KMS-11 (cell line): ENCODE results near the gene GRM7.

ENCODE experiments used
- H2AFZ ChIP-seq: fragments of 200-600 bp; sonication (generic); 2 replicates; pipeline ENCODE4 v1.6.1; 2016; ENCODE audit warnings: antibody characterized with exemption, mixed run types, low read depth
- H3K27ac ChIP-seq: fragments of 200-600 bp; sonication (generic); 2 replicates; pipeline ENCODE4 v1.6.1; 2016; ENCODE audit warnings: mild to moderate bottlenecking, mixed run types
- H3K27me3 ChIP-seq: fragments of 200-600 bp; sonication (generic); 2 replicates; pipeline ENCODE4 v1.6.1; 2017; ENCODE audit warnings: mild to moderate bottlenecking, low read depth, mixed run types, moderate library complexity; ENCODE audit not compliant: insufficient read depth
- H3K36me3 ChIP-seq: fragments of 200-600 bp; sonication (generic); 2 replicates; pipeline ENCODE4 v1.6.1; 2017; ENCODE audit warnings: mild to moderate bottlenecking, mixed run types; ENCODE audit not compliant: insufficient read depth
- H3K4me1 ChIP-seq: fragments of 200-600 bp; sonication (generic); 2 replicates; pipeline ENCODE4 v1.6.1; 2016; ENCODE audit warnings: mild to moderate bottlenecking, low read depth, mixed run types; ENCODE audit not compliant: poor library complexity, severe bottlenecking
- H3K4me2 ChIP-seq: fragments of 200-600 bp; sonication (generic); 2 replicates; pipeline ENCODE4 v1.7.0; 2016; ENCODE audit warnings: mild to moderate bottlenecking, mixed run types
- H3K4me3 ChIP-seq: fragments of 200-600 bp; sonication (generic); IDR thresholded peaks from 2 replicates; pipeline ENCODE4 v1.6.1; 2017; ENCODE audit warnings: low read depth, low read length, mixed read lengths; ENCODE audit not compliant: insufficient read depth
- H3K79me2 ChIP-seq: fragments of 200-600 bp; sonication (generic); 2 replicates; pipeline ENCODE4 v1.6.1; 2016; ENCODE audit warnings: low read depth, mixed run types; ENCODE audit not compliant: insufficient read depth
- H3K9ac ChIP-seq: fragments of 200-600 bp; sonication (generic); 2 replicates; pipeline ENCODE4 v1.6.1; 2016; ENCODE audit warnings: mild to moderate bottlenecking, mixed run types
- H4K20me1 ChIP-seq: fragments of 200-600 bp; sonication (generic); 2 replicates; pipeline ENCODE4 v1.6.1; 2016; ENCODE audit warnings: mild to moderate bottlenecking, mixed run types; ENCODE audit not compliant: insufficient read depth
- TF ChIP-seq, protein P1 (sequence below): fragments of 200-600 bp; sonication (generic); conservative IDR thresholded peaks from 2 replicates; pipeline ENCODE4 v1.6.1; 2017; ENCODE audit warnings: low read depth, mild to moderate bottlenecking, antibody characterized with exemption, low read length, moderate library complexity, mixed read lengths

The GRM7 gene

DNA sequence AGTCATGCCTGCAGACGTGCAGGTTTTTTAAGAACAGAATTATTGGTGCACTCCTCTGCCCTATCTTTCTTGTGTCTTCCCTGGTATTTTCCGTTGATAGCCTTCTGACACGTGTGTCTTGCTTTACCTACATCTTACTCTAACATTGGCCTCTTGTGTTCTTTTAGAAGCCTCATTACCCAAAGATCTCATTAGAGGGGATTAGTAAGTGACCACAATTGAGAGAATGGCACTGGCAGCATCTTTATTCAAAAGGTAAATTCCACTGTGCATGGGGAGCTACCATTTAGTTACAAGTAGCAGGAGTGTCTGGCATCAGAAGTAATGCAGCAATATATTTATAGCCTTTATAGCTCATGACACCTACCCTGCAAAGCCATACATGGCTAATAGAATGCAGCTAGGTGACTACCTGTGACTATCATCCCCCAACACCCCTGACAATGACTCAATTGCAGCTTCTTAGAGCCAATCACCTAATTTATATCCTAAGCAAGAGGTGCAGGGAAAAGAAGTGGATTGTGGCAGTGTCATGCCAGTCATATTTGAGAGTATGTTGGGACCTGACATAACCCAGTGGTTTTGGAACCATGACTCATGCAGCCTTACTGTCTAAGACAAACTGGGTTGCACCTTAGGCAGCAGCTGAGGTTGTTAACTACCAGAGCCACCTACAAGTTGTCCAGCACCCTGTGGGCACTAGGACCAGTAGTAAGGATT, 164.8 kb downstream of the GRM7 start:
- H3K79me2 ChIP-seq: no peaks in the 10 kb centered on the region
- H3K27me3 ChIP-seq: no peaks in the 10 kb centered on the region
- no peak overlapping the region for H3K27ac ChIP-seq
- no peak overlapping the region for H2AFZ ChIP-seq
- H4K20me1 ChIP-seq: no peaks in the 10 kb centered on the region
- TF ChIP-seq, protein P1, sequence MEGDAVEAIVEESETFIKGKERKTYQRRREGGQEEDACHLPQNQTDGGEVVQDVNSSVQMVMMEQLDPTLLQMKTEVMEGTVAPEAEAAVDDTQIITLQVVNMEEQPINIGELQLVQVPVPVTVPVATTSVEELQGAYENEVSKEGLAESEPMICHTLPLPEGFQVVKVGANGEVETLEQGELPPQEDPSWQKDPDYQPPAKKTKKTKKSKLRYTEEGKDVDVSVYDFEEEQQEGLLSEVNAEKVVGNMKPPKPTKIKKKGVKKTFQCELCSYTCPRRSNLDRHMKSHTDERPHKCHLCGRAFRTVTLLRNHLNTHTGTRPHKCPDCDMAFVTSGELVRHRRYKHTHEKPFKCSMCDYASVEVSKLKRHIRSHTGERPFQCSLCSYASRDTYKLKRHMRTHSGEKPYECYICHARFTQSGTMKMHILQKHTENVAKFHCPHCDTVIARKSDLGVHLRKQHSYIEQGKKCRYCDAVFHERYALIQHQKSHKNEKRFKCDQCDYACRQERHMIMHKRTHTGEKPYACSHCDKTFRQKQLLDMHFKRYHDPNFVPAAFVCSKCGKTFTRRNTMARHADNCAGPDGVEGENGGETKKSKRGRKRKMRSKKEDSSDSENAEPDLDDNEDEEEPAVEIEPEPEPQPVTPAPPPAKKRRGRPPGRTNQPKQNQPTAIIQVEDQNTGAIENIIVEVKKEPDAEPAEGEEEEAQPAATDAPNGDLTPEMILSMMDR: no peak
- no peak overlapping the region for H3K9ac ChIP-seq
- no peak overlapping the region for H3K4me3 ChIP-seq
- no peaks in the 10 kb centered on the region for H3K36me3 ChIP-seq
- H3K4me2 ChIP-seq: no peak overlapping the region
- H3K4me1 ChIP-seq: no peaks in the 10 kb centered on the region

DNA sequence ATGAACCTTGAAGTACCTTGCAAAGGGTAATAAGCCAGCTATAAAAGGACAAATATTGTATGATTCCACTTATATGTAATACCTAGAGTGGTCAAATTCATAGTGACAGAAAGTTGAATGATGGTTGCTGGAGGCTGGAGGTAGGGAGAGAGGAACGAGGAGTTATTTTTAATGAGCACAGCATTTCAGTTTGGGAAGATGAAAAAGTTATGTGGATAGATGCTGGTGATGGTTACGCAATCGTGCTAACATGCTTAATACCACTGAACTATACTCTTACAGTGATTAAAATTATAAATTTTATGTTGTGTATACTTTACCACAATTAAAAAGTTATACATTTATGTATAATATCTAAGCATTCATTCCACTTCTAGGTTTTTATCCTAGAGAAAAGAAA, 168.6 kb downstream of the GRM7 start:
- Histone ChIP-seq H3K4me3 (no peak overlapping the region), H3K4me2 (no peak overlapping the region), H3K36me3 (no peaks in the 10 kb centered on the region), H2AFZ (no peak overlapping the region), H3K9ac (no peak overlapping the region), H3K27ac (no peak overlapping the region), H3K4me1 (no peaks in the 10 kb centered on the region), H3K79me2 (no peaks in the 10 kb centered on the region), H3K27me3 (no peaks in the 10 kb centered on the region), H4K20me1 (no peaks in the 10 kb centered on the region)
- TF ChIP-seq, protein P1: no peak

DNA sequence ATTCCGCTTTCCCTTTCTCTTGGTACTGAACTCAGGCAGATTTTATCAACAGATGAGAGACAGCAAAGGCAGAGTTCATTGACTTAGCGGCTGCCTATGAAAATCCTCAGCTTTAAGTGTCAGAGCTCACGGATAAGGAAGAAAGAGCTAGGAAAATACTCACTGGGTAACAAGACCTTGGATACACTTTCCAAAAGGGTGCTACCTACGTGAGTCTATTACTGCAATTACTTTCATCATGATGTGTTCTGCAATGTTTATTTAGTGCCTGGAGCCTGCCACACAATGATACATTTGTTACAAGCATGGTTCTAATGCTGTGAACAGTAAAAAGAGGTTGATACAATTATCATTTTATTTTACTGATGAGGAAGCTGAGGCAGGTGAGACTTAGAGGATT, 177.5 kb downstream of the GRM7 start:
- TF ChIP-seq, protein P1: no peak
- H2AFZ ChIP-seq: no peak overlapping the region
- H3K27me3 ChIP-seq: no peaks in the 10 kb centered on the region
- no peak overlapping the region for H3K9ac ChIP-seq
- no peak overlapping the region for H3K4me2 ChIP-seq
- H3K4me3 ChIP-seq: no peak overlapping the region
- H3K4me1 ChIP-seq: no peaks in the 10 kb centered on the region
- H4K20me1 ChIP-seq: no peaks in the 10 kb centered on the region
- no peak overlapping the region for H3K27ac ChIP-seq
- H3K36me3 ChIP-seq: no peaks in the 10 kb centered on the region
- H3K79me2 ChIP-seq: no peaks in the 10 kb centered on the region

DNA sequence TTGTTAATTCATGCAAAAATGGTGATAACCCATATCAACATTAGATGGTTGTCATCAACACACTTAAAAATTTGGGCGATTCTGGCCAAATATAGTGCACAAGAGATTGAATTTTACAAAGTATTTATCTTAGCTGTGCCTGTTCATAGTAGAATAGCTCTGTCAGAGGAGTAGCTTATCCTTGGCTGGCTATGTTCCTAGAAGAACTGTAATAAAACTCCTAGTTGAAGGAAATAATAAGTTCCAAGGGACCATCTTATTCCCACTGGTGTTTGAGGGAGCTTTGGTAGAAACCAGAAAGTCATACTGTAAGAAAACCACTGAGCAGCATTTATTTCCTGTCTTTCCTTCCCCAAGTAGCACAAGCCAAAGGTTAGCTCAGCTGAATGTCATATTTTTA, 201.8 kb downstream of the GRM7 start:
- TF ChIP-seq, protein P1: no peak
- no peak overlapping the region for H2AFZ ChIP-seq
- no peaks in the 10 kb centered on the region for H3K27me3 ChIP-seq
- H3K4me1 ChIP-seq: no peaks in the 10 kb centered on the region
- no peaks in the 10 kb centered on the region for H3K36me3 ChIP-seq
- no peak overlapping the region for H3K4me2 ChIP-seq
- H3K79me2 ChIP-seq: no peaks in the 10 kb centered on the region
- H3K4me3 ChIP-seq: no peak overlapping the region
- no peaks in the 10 kb centered on the region for H4K20me1 ChIP-seq
- no peak overlapping the region for H3K9ac ChIP-seq
- no peak overlapping the region for H3K27ac ChIP-seq
